HG02973 (cell line): Measurements from ENCODE around the gene RHOJ.
"Not testable (repeated sequence)": the region's sequence is repeated elsewhere in the genome, so short reads cannot be mapped to it uniquely, and the experiment has no call there.

Source experiments
- ATAC-seq: cut with Tn5 transposase; IDR thresholded peaks from one replicate; pipeline ENCODE4 v1.9.1; 2021; ENCODE audit warnings: moderate library complexity; ENCODE audit not compliant: unreplicated experiment

RHOJ gene

GRCh38 chr14:63204407-63205043 lies at the start of gene RHOJ:
TSS of gene RHOJ (plus strand) at chr14:63204443. CDS start at chr14:63204870, 427 bp downstream.
- no peak for ATAC-seq

- no peak for ATAC-seq
Measured at GRCh38 chr14:63155511-63156185, 48.6 kb upstream of the RHOJ start.

- no peak for ATAC-seq
Measured at GRCh38 chr14:63157195-63157594, 47.0 kb upstream of the RHOJ start.

- ATAC-seq = no peak
Measured at GRCh38 chr14:63163306-63163705, 40.9 kb upstream of the RHOJ start.

- ATAC-seq = no peak
Measured at GRCh38 chr14:63164108-63164683, 40.0 kb upstream of the RHOJ start.

- not testable (repeated sequence) for ATAC-seq
Measured at GRCh38 chr14:63165267-63165666, 39.0 kb upstream of the RHOJ start.

GRCh38 chr14:63167044-63167443 lies 37.2 kb upstream of the RHOJ start:
- ATAC-seq = no peak

- ATAC-seq = no peak
Measured at GRCh38 chr14:63174760-63175191, 29.5 kb upstream of the RHOJ start.

GRCh38 chr14:63175531-63175930 lies 28.7 kb upstream of the RHOJ start:
- ATAC-seq = no peak

GRCh38 chr14:63178912-63179311 lies 25.3 kb upstream of the RHOJ start:
- no peak for ATAC-seq

- no peak for ATAC-seq
Measured at GRCh38 chr14:63179383-63179782, 24.9 kb upstream of the RHOJ start.

GRCh38 chr14:63180011-63180410 lies 24.2 kb upstream of the RHOJ start:
- no peak for ATAC-seq

GRCh38 chr14:63182968-63183367 lies 21.3 kb upstream of the RHOJ start:
- no peak for ATAC-seq

- no peak for ATAC-seq
Measured at GRCh38 chr14:63186453-63186852, 17.8 kb upstream of the RHOJ start.

- ATAC-seq = no peak
Measured at GRCh38 chr14:63191211-63191610, 13.0 kb upstream of the RHOJ start.

- ATAC-seq = no peak
Measured at GRCh38 chr14:63192085-63192484, 12.2 kb upstream of the RHOJ start.

- no peak for ATAC-seq
Measured at GRCh38 chr14:63193236-63193635, 11.0 kb upstream of the RHOJ start.

- ATAC-seq = no peak
Measured at GRCh38 chr14:63200035-63200740, 4.1 kb upstream of the RHOJ start.

- no peak for ATAC-seq
Measured at GRCh38 chr14:63200767-63201166, 3.5 kb upstream of the RHOJ start.

GRCh38 chr14:63203015-63203414 lies 1.2 kb upstream of the RHOJ start:
- no peak for ATAC-seq

GRCh38 chr14:63203618-63204406 lies 431 bp upstream of the RHOJ start:
- no peak for ATAC-seq
